GM19452 (cell line): ENCODE data around the gene CTCFL.

Experiments used
- ATAC-seq: cut with Tn5 transposase; IDR thresholded peaks from one replicate; pipeline ENCODE4 v1.9.1; 2021; ENCODE audit not compliant: unreplicated experiment

Gene CTCFL

DNA sequence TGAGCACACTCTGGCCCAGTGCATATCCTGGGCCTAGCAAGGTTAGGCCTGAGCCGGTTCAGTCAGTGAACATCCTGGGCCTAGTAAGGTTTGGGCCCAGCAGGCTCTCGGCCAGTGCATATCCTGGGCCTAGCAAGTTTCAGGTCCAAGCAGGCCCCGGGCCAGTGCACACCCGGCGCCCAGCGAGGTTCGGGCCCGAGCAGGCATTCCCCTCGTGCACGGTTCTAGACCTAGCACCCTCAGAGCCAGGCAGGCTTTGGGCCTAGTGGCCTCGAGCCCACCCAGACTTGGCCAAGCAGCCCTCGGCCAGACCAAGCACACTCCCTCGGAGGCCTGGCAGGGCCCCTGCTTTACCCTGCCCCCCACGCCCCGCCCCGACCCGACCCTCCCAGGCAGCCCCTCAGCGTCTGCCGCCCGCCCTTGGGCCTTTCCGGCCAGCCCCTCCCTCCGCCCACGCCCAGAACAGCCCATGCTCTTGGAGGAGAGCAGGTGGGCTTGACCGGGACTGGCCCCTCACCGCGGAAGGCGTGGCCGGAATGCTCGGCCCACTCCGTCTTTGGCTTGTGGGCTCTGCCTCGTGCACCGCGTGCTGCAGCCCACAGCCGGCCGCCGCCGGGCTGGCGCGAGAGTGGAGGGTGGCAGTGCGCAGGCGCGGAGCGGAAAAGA is at the start of gene CTCFL:
Gene CTCFL, minus strand, starts transcription at position 630 of the 666 bp plus-strand sequence. CDS start 935 bp downstream, outside the sequence.
- ATAC-seq, result no peak

GRCh38 chr20:57573894-57574293 is 49.0 kb upstream of the CTCFL start:
- no peak for ATAC-seq

- ATAC-seq, result no peak
These were observed 48.3 kb upstream of the CTCFL start for GRCh38 chr20:57573242-57573641.

GRCh38 chr20:57571782-57572416 is 47.0 kb upstream of the CTCFL start:
- no peak for ATAC-seq

GRCh38 chr20:57570920-57571319 is 46.0 kb upstream of the CTCFL start:
- ATAC-seq, result no peak

DNA sequence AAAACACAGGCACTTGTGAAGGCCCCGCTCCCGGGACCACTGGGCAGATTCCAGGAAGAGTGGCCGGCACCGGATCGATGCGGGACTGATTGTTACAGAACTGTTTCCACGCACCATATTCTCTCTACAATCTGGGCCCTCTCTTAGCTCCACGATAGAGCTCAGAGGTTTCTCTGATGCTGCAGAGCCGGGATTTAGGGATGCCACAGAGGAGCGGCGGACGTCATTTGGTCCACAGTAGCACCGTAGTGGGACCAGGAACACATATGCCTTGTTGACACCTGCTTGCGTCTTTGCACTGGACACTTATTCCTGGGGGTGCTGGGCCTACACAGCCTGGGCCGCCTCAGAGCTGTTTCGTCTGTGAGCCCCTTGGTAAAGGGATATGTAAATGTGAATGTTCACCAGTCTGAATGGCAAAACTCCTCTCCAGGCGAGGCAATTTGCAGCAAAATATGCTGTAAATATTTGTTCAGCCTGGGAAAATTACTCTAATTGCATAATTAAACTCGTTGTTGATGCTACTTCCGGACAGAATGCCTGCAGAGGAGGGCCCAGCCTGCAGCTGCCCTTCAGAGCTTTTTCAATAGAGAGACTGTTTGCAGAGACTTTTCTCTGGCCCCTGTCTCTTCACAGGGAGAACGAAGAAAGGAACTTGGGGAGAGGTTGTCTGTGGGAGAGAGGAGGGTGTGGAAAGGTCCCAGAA is 45.4 kb upstream of the CTCFL start:
- ATAC-seq, result no peak

DNA sequence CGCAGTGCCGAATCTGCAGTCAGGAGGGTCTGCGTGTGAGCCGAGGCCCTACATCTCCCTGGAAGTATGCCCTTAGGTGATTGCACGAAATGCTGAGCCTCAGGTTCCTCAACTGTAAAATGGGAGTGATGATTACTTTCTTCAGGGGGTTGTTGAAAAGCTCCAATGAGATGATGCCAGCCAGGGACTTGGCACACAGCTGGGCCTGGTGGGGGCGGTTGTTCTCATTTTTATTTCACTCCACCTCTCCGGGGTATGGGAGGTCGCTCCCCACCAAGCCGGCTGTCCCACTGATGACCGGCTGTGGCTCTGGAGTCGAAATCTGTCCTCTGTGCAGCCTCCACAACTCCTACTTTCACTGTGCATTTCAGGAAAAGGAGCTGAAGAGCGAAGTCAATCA is 44.0 kb upstream of the CTCFL start:
- no peak for ATAC-seq

DNA sequence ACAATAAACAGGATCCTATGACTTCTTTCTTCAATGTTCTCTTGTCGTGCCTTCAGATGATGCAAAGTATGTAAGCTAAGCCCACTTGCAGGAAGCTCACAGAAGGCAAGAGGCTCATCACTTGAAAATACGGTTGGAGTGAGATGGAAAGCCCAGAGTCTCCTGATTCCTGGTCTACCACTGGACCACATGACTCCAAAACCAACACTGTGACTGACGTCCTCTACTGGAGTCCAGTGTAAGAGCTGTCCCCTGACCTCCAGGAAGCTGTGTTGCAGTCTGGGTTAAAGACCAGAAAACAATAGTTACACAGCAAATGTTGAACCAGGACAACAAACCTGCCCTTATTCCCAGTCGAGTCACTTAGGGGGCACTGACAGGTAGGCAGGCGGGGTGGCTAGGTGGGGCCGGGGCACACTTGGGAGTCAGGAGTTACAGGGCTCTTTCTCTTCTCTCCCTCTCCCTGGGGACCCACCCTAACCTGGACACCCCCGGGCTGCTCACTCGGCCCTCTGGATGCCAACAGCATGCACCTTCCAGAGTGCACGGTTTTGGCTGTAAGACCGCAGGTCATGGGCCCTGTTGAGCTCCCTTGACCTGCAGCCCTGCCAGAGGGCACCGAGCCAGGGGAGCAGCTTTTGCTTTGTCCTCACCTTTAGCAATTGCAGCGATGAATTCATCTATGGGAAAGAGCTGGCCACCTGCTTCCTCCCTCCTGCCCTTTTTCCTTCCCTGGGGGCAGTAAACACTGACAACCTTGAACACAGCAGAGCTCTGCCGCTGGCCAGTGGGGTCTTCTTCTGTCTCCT is 43.4 kb upstream of the CTCFL start:
- ATAC-seq, result no peak

DNA sequence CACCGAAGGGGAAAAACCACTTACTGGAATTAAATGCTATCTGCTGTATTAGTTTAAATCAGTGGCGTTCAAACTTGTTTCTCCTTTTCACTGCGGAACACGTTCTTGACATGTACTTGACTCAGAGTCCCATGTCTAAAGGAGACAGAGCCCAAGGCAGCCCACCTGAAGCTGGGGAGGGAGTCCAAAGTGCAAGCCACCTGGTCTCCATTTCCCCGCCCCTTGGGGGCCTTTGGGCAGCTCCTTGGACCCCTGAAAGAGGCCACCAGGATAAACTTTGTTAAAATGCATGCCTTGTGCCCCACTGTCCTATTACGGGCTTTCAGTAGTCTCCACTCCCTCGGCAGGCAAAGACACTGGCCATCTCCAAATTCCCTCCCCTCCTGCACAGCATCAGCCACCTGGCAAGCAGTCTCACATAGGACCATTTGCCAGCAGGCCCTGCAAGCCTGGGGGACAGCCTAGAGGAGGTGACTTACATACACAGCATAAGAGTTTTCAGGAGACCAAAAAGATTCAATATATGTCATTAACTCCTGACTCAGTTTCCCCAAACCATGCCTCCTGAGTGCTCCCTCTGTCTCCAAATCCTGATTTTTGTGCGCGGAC is 42.6 kb upstream of the CTCFL start:
- ATAC-seq, result no peak

DNA sequence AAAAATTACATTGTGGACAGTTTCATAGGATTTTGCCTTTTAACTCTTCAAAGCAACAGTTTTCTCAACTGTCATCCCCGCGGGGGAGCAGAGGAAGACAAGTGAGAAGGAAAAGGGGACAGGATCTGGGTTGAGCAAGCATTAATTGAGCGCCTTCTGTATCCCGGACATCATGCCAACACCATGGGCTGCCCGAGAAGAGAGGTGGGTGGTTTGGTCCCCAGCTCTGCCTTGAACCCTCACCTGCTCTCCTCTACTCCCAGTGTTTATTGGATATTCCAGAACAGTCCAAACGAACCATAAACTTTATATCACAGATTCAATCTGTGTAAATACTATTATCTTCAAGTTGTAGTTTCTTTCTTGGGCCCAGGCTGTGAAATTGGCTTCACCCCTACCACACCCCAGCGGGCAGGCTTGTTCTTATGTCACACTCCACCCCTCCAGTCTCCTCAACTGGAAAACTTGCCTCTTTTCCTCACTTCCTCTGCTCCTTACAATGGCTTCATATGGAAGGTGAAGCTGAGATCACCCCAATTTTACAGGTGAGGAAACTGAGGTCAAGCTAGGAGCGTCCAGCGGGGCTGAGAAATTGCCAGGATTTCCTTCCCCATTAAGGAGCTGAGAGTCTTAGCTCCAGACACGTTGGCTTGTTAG is 42.0 kb upstream of the CTCFL start:
- ATAC-seq, result no peak

DNA sequence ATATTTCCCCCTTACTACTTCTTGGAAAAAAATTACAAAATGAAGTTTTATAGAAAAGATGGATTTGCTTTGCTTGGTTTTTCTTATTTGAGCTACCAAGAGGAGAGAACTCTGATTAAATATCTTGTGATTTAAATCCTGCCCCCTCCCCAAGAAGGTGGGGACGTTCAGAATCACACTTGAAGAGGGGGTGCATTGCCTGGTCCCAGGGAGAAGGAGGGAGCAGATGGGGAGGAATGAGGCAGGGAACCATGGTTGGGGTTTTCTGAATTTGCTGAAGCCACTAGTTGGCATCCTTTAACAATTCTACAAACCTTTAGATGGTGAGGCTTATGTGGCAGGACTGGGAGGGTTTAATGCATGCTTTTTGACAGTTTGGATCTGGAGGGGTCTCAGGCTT is 41.5 kb upstream of the CTCFL start:
- no peak for ATAC-seq

DNA sequence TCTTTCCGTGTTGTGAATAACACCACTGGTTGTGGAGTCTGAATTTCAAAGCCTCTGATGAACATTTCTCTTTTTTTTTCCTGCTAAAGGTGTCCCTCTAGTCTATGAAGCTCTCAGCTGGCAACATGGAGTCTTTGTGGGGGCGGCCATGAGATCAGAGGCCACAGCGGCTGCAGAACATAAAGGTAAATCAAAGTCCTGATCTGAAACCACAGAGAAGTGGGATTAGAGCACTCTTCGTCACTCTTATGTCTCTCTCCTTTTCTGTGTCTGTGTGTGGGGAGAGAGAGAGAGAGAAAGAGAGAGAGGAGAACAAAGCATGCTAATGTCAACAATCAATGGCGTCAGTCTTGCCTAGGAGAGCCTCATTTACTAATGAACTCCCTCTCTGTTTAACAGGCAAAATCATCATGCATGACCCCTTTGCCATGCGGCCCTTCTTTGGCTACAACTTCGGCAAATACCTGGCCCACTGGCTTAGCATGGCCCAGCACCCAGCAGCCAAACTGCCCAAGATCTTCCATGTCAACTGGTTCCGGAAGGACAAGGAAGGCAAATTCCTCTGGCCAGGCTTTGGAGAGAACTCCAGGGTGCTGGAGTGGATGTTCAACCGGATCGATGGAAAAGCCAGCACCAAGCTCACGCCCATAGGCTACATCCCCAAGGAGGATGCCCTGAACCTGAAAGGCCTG is 40.2 kb upstream of the CTCFL start:
- no peak for ATAC-seq

GRCh38 chr20:57564180-57564802 is 39.4 kb upstream of the CTCFL start:
- no peak for ATAC-seq

DNA sequence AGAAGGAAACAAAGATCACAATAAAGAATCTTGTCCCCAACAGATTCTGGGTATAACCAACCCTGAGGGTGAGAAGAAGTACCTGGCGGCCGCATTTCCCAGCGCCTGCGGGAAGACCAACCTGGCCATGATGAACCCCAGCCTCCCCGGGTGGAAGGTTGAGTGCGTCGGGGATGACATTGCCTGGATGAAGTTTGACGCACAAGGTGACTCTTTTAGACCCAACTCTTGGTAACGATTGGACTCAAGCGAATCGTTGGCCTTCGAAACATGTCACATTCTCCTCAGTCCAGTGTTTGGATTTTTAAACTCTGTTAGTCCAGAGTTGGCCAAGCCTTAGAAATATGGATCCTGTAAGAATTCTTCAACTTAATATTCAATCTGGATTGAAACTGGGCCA is 38.6 kb upstream of the CTCFL start:
- ATAC-seq, result no peak

DNA sequence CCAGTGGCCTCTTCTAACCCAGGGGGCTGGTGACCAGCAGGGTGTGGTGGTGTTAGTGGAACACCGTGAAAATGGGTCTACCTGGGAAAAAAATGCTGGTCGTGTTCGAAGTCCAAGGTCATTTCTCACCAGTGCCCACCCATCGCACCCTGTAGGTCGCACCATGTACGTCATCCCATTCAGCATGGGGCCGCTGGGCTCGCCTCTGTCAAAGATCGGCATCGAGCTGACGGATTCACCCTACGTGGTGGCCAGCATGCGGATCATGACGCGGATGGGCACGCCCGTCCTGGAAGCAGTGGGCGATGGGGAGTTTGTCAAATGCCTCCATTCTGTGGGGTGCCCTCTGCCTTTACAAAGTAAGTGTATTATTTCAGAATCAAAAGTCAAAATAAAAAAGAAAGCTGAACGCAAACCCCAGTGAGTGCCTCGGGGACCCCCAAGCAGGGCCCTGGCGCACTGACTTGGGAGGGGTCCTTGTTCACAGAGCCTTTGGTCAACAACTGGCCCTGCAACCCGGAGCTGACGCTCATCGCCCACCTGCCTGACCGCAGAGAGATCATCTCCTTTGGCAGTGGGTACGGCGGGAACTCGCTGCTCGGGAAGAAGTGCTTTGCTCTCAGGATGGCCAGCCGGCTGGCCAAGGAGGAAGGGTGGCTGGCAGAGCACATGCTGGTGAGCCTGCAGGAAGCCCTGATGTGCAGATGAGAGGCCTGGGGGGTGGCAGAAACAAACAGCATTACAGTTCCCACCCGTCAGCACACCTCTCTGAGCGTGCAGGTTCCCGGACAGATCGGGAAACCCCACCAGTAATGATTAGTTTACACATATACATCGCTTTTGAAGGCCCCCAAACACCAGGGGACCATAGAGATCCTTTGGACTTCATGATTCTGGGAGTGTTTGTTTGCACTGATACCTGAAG is 37.9 kb upstream of the CTCFL start:
- no peak for ATAC-seq

DNA sequence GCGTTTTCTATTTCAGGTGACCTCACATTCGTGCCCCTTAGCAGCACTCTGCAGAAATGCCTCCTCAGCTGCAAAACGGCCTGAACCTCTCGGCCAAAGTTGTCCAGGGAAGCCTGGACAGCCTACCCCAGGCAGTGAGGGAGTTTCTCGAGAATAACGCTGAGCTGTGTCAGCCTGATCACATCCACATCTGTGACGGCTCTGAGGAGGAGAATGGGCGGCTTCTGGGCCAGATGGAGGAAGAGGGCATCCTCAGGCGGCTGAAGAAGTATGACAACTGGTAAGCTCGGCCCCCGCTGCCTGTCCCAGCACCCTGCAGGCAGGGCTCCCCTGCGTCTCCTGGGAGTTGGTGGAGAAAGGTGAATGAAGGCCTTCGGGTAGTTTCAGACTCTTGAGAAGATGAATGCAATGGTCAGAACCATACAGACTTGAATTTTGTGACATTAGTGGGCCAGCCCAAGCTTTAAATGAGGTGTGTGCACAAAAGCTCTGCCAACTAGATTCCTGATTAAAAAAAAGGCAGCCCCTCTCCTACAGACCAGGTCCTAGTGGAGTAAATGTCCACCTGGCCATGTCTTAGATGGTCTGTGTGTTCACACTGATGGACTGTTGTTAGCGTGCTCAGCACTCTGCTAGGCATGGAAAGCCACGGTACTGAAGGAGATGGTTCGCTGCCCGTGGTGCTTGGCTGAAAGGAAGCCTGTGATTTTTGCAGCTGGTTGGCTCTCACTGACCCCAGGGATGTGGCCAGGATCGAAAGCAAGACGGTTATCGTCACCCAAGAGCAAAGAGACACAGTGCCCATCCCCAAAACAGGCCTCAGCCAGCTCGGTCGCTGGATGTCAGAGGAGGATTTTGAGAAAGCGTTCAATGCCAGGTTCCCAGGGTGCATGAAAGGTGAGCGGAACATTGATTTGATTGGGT is 36.7 kb upstream of the CTCFL start:
- no peak for ATAC-seq
